IMR-90 (cell line): ENCODE data around the gene WDR81. TPM values are rescaled to one million over a fixed set of nuclear protein-coding genes. Genes with fewer than 3 reads are reported as not detected.
A peak's percentile ranks its signal among the peaks of the same experiment; 100 is the strongest.

ENCODE experiments used
- ATAC-seq: fragments of 200-7000 bp; cut with Tn5 transposase; 2 replicates; pipeline ENCODE4 v1.9.1; 2020; ENCODE audit warnings: low read depth, mild to moderate bottlenecking, moderate library complexity
- BruUV-seq: library from RNA; stranded (reverse); fragments of 400-500 nt; replicated peaks from 2 replicates; lab custom pipeline; 2021; lab: Mats Ljungman, UMichigan
- CTCF ChIA-PET: fragments of 300-600 bp; formaldehyde crosslinking; extraction: SDS; loops from one replicate; lab custom pipeline; 2021; ENCODE audit warnings: antibody characterized with exemption; lab: Yijun Ruan, JAX
- POLR2A ChIA-PET: fragments of 300-600 bp; sonication (Branson Sonifier 250); formaldehyde crosslinking; loops from one replicate; lab custom pipeline; 2022; ENCODE audit warnings: antibody characterized with exemption; ENCODE audit not compliant: unreplicated experiment; lab: Charles Lee
- DNase-seq: peaks from one replicate; pipeline ENCODE4 v3.0.0; 2013
- H2AFZ ChIP-seq: replicated peaks from 2 replicates; pipeline ENCODE3; 2013; ENCODE audit warnings: low read length, mild to moderate bottlenecking; ENCODE audit not compliant: poor library complexity
- H2AK5ac ChIP-seq: 2 replicates; pipeline ENCODE4 v1.6.1; 2013; ENCODE audit warnings: low read depth, low read length, inconsistent platforms
- H2AK9ac ChIP-seq: replicated peaks from 2 replicates; pipeline ENCODE3; 2013; ENCODE audit warnings: mild to moderate bottlenecking, low read depth, low read length, moderate library complexity; ENCODE audit not compliant: poor library complexity
- H2BK120ac ChIP-seq: 2 replicates; pipeline ENCODE4 v1.6.1; 2013; ENCODE audit warnings: low read depth, low read length, inconsistent platforms
- H2BK15ac ChIP-seq: 3 replicates; pipeline ENCODE4 v1.6.1; 2013; ENCODE audit warnings: low read depth, low read length, inconsistent platforms
- H2BK20ac ChIP-seq: 2 replicates; pipeline ENCODE4 v1.6.1; 2013; ENCODE audit warnings: low read depth, mild to moderate bottlenecking, inconsistent platforms, low read length, moderate library complexity
- H2BK5ac ChIP-seq: 2 replicates; pipeline ENCODE4 v1.6.1; 2013; ENCODE audit warnings: mild to moderate bottlenecking, low read depth, low read length, inconsistent platforms; ENCODE audit not compliant: poor library complexity, severe bottlenecking
- H3K14ac ChIP-seq: replicated peaks from 2 replicates; pipeline ENCODE4 v1.6.1; 2013; ENCODE audit warnings: low read depth, low read length, inconsistent platforms
- H3K18ac ChIP-seq: 2 replicates; pipeline ENCODE4 v1.6.1; 2013; ENCODE audit warnings: low read depth, low read length, control low read depth
- H3K23ac ChIP-seq: 2 replicates; pipeline ENCODE4 v1.6.1; 2013; ENCODE audit warnings: low read depth, low read length, inconsistent platforms
- H3K27ac ChIP-seq: 2 replicates; pipeline ENCODE4 v1.5.1; 2013; ENCODE audit warnings: mild to moderate bottlenecking, control low read depth, low read length; ENCODE audit not compliant: insufficient read depth
- H3K27me3 ChIP-seq: 2 replicates; pipeline ENCODE4 v1.6.1; 2013; ENCODE audit warnings: low read length; ENCODE audit not compliant: control insufficient read depth, insufficient read depth
- H3K36me3 ChIP-seq: 2 replicates; pipeline ENCODE4 v1.6.1; 2013; ENCODE audit warnings: low read length, mixed read lengths; ENCODE audit not compliant: control insufficient read depth, insufficient read depth
- H3K4ac ChIP-seq: 2 replicates; pipeline ENCODE4 v1.6.1; 2013; ENCODE audit warnings: low read depth, low read length, inconsistent platforms
- H3K4me1 ChIP-seq: 2 replicates; pipeline ENCODE4 v1.6.1; 2013; ENCODE audit warnings: low read length, mixed read lengths; ENCODE audit not compliant: control insufficient read depth, insufficient read depth
- H3K4me2 ChIP-seq: 2 replicates; pipeline ENCODE4 v1.6.1; 2013; ENCODE audit warnings: low read depth, mild to moderate bottlenecking, control low read depth, low read length, moderate library complexity
- H3K4me3 ChIP-seq: 2 replicates; pipeline ENCODE4 v1.5.1; 2013; ENCODE audit warnings: low read depth, mild to moderate bottlenecking, control low read depth, low read length, moderate library complexity; ENCODE audit not compliant: insufficient read depth
- H3K56ac ChIP-seq: 2 replicates; pipeline ENCODE4 v1.6.1; 2013; ENCODE audit warnings: low read length, inconsistent platforms; ENCODE audit not compliant: insufficient read depth; ENCODE audit errors: extremely low read depth
- H3K79me1 ChIP-seq, 2 experiments: 2 replicates each; pipeline ENCODE4 v1.6.1; 2013; ENCODE audit warnings: low read length in 2 of 2, inconsistent platforms in 1 of 2, low read depth in 1 of 2
- H3K9ac ChIP-seq: 2 replicates; pipeline ENCODE4 v1.6.1; 2013; ENCODE audit warnings: low read depth, low read length, control low read depth
- H3K9me1 ChIP-seq: 2 replicates; pipeline ENCODE4 v1.6.1; 2013; ENCODE audit warnings: low read length, inconsistent platforms; ENCODE audit not compliant: insufficient read depth
- H3K9me3 ChIP-seq: 2 replicates; pipeline ENCODE4 v1.6.1; 2013; ENCODE audit warnings: low read length; ENCODE audit not compliant: control insufficient read depth, insufficient read depth
- H4K20me1 ChIP-seq: 2 replicates; pipeline ENCODE4 v1.6.1; 2013; ENCODE audit warnings: low read length, inconsistent platforms; ENCODE audit not compliant: insufficient read depth
- H4K5ac ChIP-seq: 2 replicates; pipeline ENCODE4 v1.6.1; 2013; ENCODE audit warnings: mild to moderate bottlenecking, low read depth, low read length, control low read depth
- H4K8ac ChIP-seq, 2 experiments: 2 replicates each; pipeline ENCODE4 v1.6.1; 2013; ENCODE audit warnings: low read depth in 2 of 2, low read length in 2 of 2, control low read depth in 1 of 2, inconsistent platforms in 1 of 2
- H4K91ac ChIP-seq: 2 replicates; pipeline ENCODE4 v1.6.1; 2013; ENCODE audit warnings: low read depth, low read length, inconsistent platforms; ENCODE audit not compliant: insufficient read depth
- CEBPB ChIP-seq: IDR thresholded peaks from 2 replicates; pipeline ENCODE4 v1.6.1; 2012; ENCODE audit warnings: low read depth, low read length, improper control_type of control experiment
- MAFK ChIP-seq: IDR thresholded peaks from 2 replicates; pipeline ENCODE4 v1.6.1; 2012; ENCODE audit warnings: low read depth, low read length, improper control_type of control experiment
- MAZ ChIP-seq: IDR thresholded peaks from 2 replicates; pipeline ENCODE4 v1.6.1; 2012; ENCODE audit warnings: low read depth, mild to moderate bottlenecking, low read length, improper control_type of control experiment, moderate library complexity, borderline replicate concordance
- MXI1 ChIP-seq: IDR thresholded peaks from 2 replicates; pipeline ENCODE4 v1.6.1; 2012; ENCODE audit warnings: low read depth, mild to moderate bottlenecking, low read length, moderate library complexity, borderline replicate concordance
- NFE2L2 ChIP-seq: fragments of 150-350 bp; IDR thresholded peaks from 2 replicates; pipeline ENCODE4 v1.6.1; 2016; ENCODE audit warnings: low read depth, mild to moderate bottlenecking, low read length
- POLR2A ChIP-seq: IDR thresholded peaks from 2 replicates; pipeline ENCODE4 v1.6.1; 2012; ENCODE audit warnings: mild to moderate bottlenecking, low read depth, low read length
- RAD21 ChIP-seq: IDR thresholded peaks from 2 replicates; pipeline ENCODE4 v1.6.1; 2012; ENCODE audit warnings: low read length, improper control_type of control experiment
- RCOR1 ChIP-seq: IDR thresholded peaks from 2 replicates; pipeline ENCODE4 v1.6.1; 2012; ENCODE audit warnings: mild to moderate bottlenecking, low read length, improper control_type of control experiment; ENCODE audit not compliant: insufficient replicate concordance
- RFX5 ChIP-seq: IDR thresholded peaks from 2 replicates; pipeline ENCODE4 v1.8.0; 2012; ENCODE audit warnings: low read depth, mild to moderate bottlenecking, low read length, moderate library complexity
- SMC3 ChIP-seq: fragments of 150-350 bp; IDR thresholded peaks from 2 replicates; pipeline ENCODE4 v1.6.1; 2016; ENCODE audit warnings: low read depth, mild to moderate bottlenecking, antibody characterized with exemption, low read length, moderate library complexity
- WGBS, 2 experiments: methylation state at CpG; one replicate each; pipeline versions ENCODE4 v1.1.5 to v1.1.7; 2013; ENCODE audit warnings: missing lambda C conversion rate in 2 of 2; ENCODE audit not compliant: insufficient read length in 1 of 2; ENCODE audit errors: extremely low coverage in 2 of 2; 5-methylcytosine and 5-hydroxymethylcytosine counted together
- dilution Hi-C: fragments of 300-500 bp; cut with HindIII; formaldehyde crosslinking; loops from one replicate; pipeline ENCODE4 v1.14.3; 2018; ENCODE audit warnings: low sequenced_read_pairs; ENCODE audit not compliant: unreplicated experiment
- in situ Hi-C: fragments of 300-500 bp; cut with MboI; formaldehyde crosslinking; loops from 3 replicates; pipeline ENCODE4 v1.14.3; 2019; ENCODE audit warnings: low sequenced_read_pairs, inconsistent platforms, mixed read lengths
- intact Hi-C: fragments of 100-400 bp; cut with micrococcal nuclease; formaldehyde crosslinking; loops from 2 replicates; pipeline ENCODE4 v1.10.0; 2022
- polyA plus RNA-seq, 3 experiments: library from polyadenylated mRNA; depleted of rRNA; stranded (reverse); fragments of >200 nt; gene quantifications; 2 replicates each; pipeline ENCODE4 v1.2.3, GENCODE V29; 2012; ENCODE audit warnings: low replicate concordance in 1 of 3
- total RNA-seq: library from RNA; depleted of rRNA; stranded (reverse); fragments of >200 nt; gene quantifications from 2 replicates; pipeline ENCODE4 v1.2.3, GENCODE V29; 2012

WDR81 gene
- total and polyA plus RNA-seq, 2 of the 4 experiments (the other 2 are of a cell fraction) = 3.0 to 8.4 TPM

- TF ChIP-seq RFX5 (no peak), NFE2L2 (no peak), SMC3 (no peak), RAD21 (no peak), POLR2A (no peak), MAFK (no peak), CEBPB (no peak)
Observed at GRCh38 chr17:1676401-1676800, 48.1 kb upstream of the WDR81 start (continued).

- WGBS, 2 experiments = 92% methylated on average over 2 of the region's 5 CpGs; no CpG with 5 or more reads in 1 of the 2 experiments
- peaks cover 16% of the 10 kb centered on the region for H3K9me1 ChIP-seq
- POLR2A ChIA-PET = interaction anchor here (0.6 to 1.4 kb wide), 2 partner anchors 26 to 34 kb away, joined by 3 to 20 read pairs; no protein-coding TSS in a partner anchor
- dilution Hi-C loops = no loop called here
- H3K14ac ChIP-seq = peak overlapping the region; percentile 5
- peaks cover 43% of the 10 kb centered on the region for H3K36me3 ChIP-seq
- CTCF ChIA-PET = interaction anchor here (1.2 kb wide), 1 partner anchor 14 kb away, joined by 3 read pairs; no protein-coding TSS in a partner anchor
- DNase-seq (no peak), ATAC-seq (no peak)
- H3K9me3 ChIP-seq = no peaks in the 10 kb centered on the region
- no TSS peak for BruUV-seq
- H4K8ac ChIP-seq = no peak overlapping the region
- no peak overlapping the region for H3K56ac ChIP-seq
- H2BK15ac ChIP-seq = no peak overlapping the region
- H4K5ac ChIP-seq = no peak overlapping the region
- H4K20me1 ChIP-seq = peaks cover 45% of the 10 kb centered on the region
- no peaks in the 10 kb centered on the region for H3K27me3 ChIP-seq
- peak overlapping the region; percentile 87 for H3K23ac ChIP-seq
- H2AK5ac ChIP-seq = peak overlapping the region; percentile 1; the same call in 1 of the 2 replicates
- H3K9ac ChIP-seq = peak overlapping the region; percentile 77
- peak overlapping the region; percentile 61 for H3K4me3 ChIP-seq
- H3K4ac ChIP-seq = no peak overlapping the region
- intact Hi-C loops = no loop called here
- peaks cover 39 to 58% of the 10 kb centered on the region in 2 experiments for H3K79me1 ChIP-seq
- H2AK9ac ChIP-seq = peak overlapping the region; percentile 18
- H2AFZ ChIP-seq = no peak overlapping the region
- H3K18ac ChIP-seq = no peak overlapping the region
- H3K4me1 ChIP-seq = peaks cover 3% of the 10 kb centered on the region
- no peak overlapping the region for H4K91ac ChIP-seq
- no peak overlapping the region for H2BK5ac ChIP-seq
- TF ChIP-seq NFE2L2 (no peak), MXI1 (no peak), MAZ (no peak), POLR2A (no peak), RCOR1 (no peak), MAFK (no peak)
- H2BK120ac ChIP-seq = no peak overlapping the region
- peak overlapping the region; percentile 15; the same call in 1 of the 2 replicates for H3K27ac ChIP-seq
- no peak overlapping the region for H2BK20ac ChIP-seq
- peak overlapping the region; percentile 97 for H3K4me2 ChIP-seq
- in situ Hi-C loops = no loop called here
Observed at GRCh38 chr17:1683459-1683858, 41.0 kb upstream of the WDR81 start.
